Psoas muscle (tissue), 8 donors: ENCODE measurements around the gene ANO1. TPM values are rescaled to one million over a fixed set of nuclear protein-coding genes. Genes with fewer than 3 reads are reported as not detected.

Source experiments
- ATAC-seq, 4 donors: fragments of 200-7000 bp; cut with Tn5 transposase; one replicate each; pipeline ENCODE4 v1.9.1; 2020; ENCODE audit warnings: moderate library complexity in 3 of 4, mild to moderate bottlenecking in 2 of 4
- DNase-seq, 2 donors: peaks; one replicate each; pipeline ENCODE4 v3.0.0-alpha.2; 2020
- H3K27ac ChIP-seq: fragments of 200-600 bp; one replicate; pipeline ENCODE4 v1.8.0; 2022
- H3K27me3 ChIP-seq, 3 donors: fragments of 200-600 bp in 1 of 3; one replicate each; pipeline versions ENCODE4 v1.6.1 to v1.8.0; 2013 to 2022; ENCODE audit warnings: low read length in 2 of 3, mild to moderate bottlenecking in 2 of 3, moderate library complexity in 1 of 3; ENCODE audit not compliant: insufficient read depth in 3 of 3
- H3K36me3 ChIP-seq, 2 donors: fragments of 200-600 bp in 1 of 2; one replicate each; pipeline versions ENCODE4 v1.6.1 to v1.8.0; 2013 to 2022; ENCODE audit warnings: low read depth in 1 of 2, mild to moderate bottlenecking in 1 of 2, moderate library complexity in 1 of 2; ENCODE audit not compliant: insufficient read depth in 1 of 2
- H3K4me1 ChIP-seq: fragments of 200-600 bp; one replicate; pipeline ENCODE4 v1.8.0; 2022
- H3K4me3 ChIP-seq: fragments of 200-600 bp; one replicate; pipeline ENCODE4 v1.8.0; 2022; ENCODE audit warnings: mild to moderate bottlenecking
- H3K9me3 ChIP-seq: fragments of 200-600 bp; one replicate; pipeline ENCODE4 v1.8.0; 2022
- CTCF ChIP-seq: fragments of 200-600 bp; IDR thresholded peaks from one replicate; pipeline ENCODE4 v1.8.0; 2022; ENCODE audit warnings: antibody characterized with exemption
- WGBS, 3 donors: extraction: QIAGEN DNeasy Blood & Tissue Kit; methylation state at CpG; one replicate each; pipeline versions ENCODE4 v1.1.6 to v1.1.7; 2013; 5-methylcytosine and 5-hydroxymethylcytosine counted together
- intact Hi-C, 2 donors: fragments of 100-400 bp; cut with DNase I; formaldehyde crosslinking; loops; one replicate each; pipeline versions ENCODE4 v1.11.0 to v1.14.2; 2022
- polyA plus RNA-seq, 3 donors: library from polyadenylated mRNA; stranded (reverse); fragments of 200-250 nt; gene quantifications; one replicate each; pipeline ENCODE4 v1.2.3, GENCODE V29; 2013
- total RNA-seq, 4 donors: library from RNA; stranded (reverse); fragmentation: NEBNext Ultra II Directional in 2 of 4; extraction: Animal tissue kit (Norgen Biotek cat#: 25700) in 2 of 4; gene quantifications; one replicate each; pipeline versions ENCODE4 v1.2.1 to v1.2.4, GENCODE V29; 2021 to 2023
- donor health status: healthy with polysubstance abuse.
- donor health status: DM: no; HTN: no; CAD: no; lungs with moderate emphysema.
- donor health status: Bipolar disorder and iron deficiency.
- donor health status: healthy.
- donor health status: DM: yes; HTN: yes; CAD: no.
- donor health status: DM: no; HTN: no; CAD: no.
- donor health status: DM: no; HTN: no; CAD: no.
- donor health status: DM: yes; HTN: yes; CAD: no.

Gene ANO1
- total and polyA plus RNA-seq, 7 donors: 2.2 to 11.3 (median 8.7) TPM

GRCh38 chr11:70076461-70076931 lies 1.6 kb upstream of the ANO1 start:
- H3K4me1 ChIP-seq: no peaks in the 10 kb centered on the region
- ATAC-seq: no peak
- no peak overlapping the region for H3K27ac ChIP-seq
- intact Hi-C loops: loop anchor here in 1 of 2 donors (5.0 kb wide), 2 partner anchors 89 to 159 kb away; no protein-coding TSS in a partner anchor
- no peaks in the 10 kb centered on the region for H3K9me3 ChIP-seq
- peaks cover 0 to 52% (median 3%) of the 10 kb centered on the region in 3 donors for H3K27me3 ChIP-seq
- WGBS, 3 donors: 51 to 67% (median 52%) methylated on average over 6 of the region's 6 CpGs
- no peaks in the 10 kb centered on the region for H3K36me3 ChIP-seq
- DNase-seq: no peak
- no peak overlapping the region for H3K4me3 ChIP-seq
- TF ChIP-seq CTCF: no peak

- peaks cover 0 to 47% (median 3%) of the 10 kb centered on the region in 3 donors for H3K27me3 ChIP-seq
- ATAC-seq: peak in 1 of 4 donors; percentile 35
Observed at GRCh38 chr11:70077411-70078094, 564 bp upstream of the ANO1 start.

GRCh38 chr11:70078781-70079616 lies 882 bp downstream of the ANO1 start:
- Histone ChIP-seq H3K4me3 (peak overlapping the region; percentile 58), H3K9me3 (no peaks in the 10 kb centered on the region), H3K27ac (peak overlapping the region; percentile 50), H3K27me3 (peaks cover 0 to 47% (median 3%) of the 10 kb centered on the region in 3 donors), H3K36me3 (no peaks in the 10 kb centered on the region), H3K4me1 (no peaks in the 10 kb centered on the region)
- no peak for TF ChIP-seq CTCF
- intact Hi-C loops: loop anchor here in 1 of 2 donors (5.0 kb wide), 2 partner anchors 92 to 162 kb away; no protein-coding TSS in a partner anchor
- ATAC-seq (peak in 1 of 4 donors; percentile 24), DNase-seq (peak in 1 of 2 donors; percentile 38)
- 11 to 33% (median 15%) methylated on average over 19 to 50 of the region's 50 CpGs for WGBS, 3 donors

More at GRCh38 chr11:70077411-70078094, 564 bp upstream of the ANO1 start:
- Histone ChIP-seq H3K9me3 (no peaks in the 10 kb centered on the region), H3K27ac (no peak overlapping the region), H3K4me1 (no peaks in the 10 kb centered on the region), H3K4me3 (peak overlapping the region; percentile 52), H3K36me3 (no peaks in the 10 kb centered on the region)
- TF ChIP-seq CTCF: no peak
- no peak for DNase-seq
- intact Hi-C loops: loop anchor here in 1 of 2 donors (5.0 kb wide), 2 partner anchors 90 to 160 kb away; no protein-coding TSS in a partner anchor
- WGBS, 3 donors: 21 to 22% (median 22%) methylated on average over 26 of the region's 26 CpGs

GRCh38 chr11:70079691-70080090 lies 1.6 kb downstream of the ANO1 start:
- Histone ChIP-seq H3K4me3 (peak overlapping the region; percentile 58), H3K27ac (peak overlapping the region; percentile 50), H3K9me3 (no peaks in the 10 kb centered on the region), H3K27me3 (peaks cover 0 to 45% (median 3%) of the 10 kb centered on the region in 3 donors), H3K36me3 (no peaks in the 10 kb centered on the region), H3K4me1 (no peaks in the 10 kb centered on the region)
- no peak for TF ChIP-seq CTCF
- ATAC-seq (peak in 1 of 4 donors; percentile 16), DNase-seq (peak in 1 of 2 donors; percentile 35)
- 78 to 88% (median 81%) methylated on average over 5 of the region's 5 CpGs for WGBS, 3 donors
- intact Hi-C loops: loop anchor here in 1 of 2 donors (5.0 kb wide), 2 partner anchors 92 to 162 kb away; no protein-coding TSS in a partner anchor
